Measurements from ENCODE around the gene AREL1.

DNA sequence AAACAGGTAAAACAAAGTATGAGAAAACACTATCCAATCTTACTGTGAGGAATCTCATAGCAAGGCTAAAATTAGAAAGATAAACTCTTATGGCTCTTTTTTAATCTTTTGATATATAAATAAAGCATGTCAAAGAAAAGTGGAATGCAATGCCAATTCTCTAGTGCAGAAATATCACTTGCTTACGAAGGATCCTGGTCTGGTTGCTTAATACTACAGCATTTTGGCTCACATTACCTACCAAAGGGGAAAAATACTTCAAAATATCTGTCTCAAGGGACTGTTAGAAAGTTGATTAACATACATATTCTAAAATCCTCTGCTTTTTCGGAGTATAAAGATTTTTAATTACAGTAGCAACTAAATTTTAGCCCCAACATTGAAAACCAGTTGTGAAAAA is 21.4 kb downstream of the AREL1 start:
- TF ChIP-seq, protein P1, sequence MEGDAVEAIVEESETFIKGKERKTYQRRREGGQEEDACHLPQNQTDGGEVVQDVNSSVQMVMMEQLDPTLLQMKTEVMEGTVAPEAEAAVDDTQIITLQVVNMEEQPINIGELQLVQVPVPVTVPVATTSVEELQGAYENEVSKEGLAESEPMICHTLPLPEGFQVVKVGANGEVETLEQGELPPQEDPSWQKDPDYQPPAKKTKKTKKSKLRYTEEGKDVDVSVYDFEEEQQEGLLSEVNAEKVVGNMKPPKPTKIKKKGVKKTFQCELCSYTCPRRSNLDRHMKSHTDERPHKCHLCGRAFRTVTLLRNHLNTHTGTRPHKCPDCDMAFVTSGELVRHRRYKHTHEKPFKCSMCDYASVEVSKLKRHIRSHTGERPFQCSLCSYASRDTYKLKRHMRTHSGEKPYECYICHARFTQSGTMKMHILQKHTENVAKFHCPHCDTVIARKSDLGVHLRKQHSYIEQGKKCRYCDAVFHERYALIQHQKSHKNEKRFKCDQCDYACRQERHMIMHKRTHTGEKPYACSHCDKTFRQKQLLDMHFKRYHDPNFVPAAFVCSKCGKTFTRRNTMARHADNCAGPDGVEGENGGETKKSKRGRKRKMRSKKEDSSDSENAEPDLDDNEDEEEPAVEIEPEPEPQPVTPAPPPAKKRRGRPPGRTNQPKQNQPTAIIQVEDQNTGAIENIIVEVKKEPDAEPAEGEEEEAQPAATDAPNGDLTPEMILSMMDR (IDR thresholded peaks at IDR 0.05): no peak
- TF ChIP-seq POLR2AphosphoS5 (IDR thresholded peaks at IDR 0.05): no peak
- TF ChIP-seq POLR2A (IDR thresholded peaks at IDR 0.05): no peak

All from prostate gland (tissue), 2 donors.